ENCODE data around the gene ELP4.

DNA sequence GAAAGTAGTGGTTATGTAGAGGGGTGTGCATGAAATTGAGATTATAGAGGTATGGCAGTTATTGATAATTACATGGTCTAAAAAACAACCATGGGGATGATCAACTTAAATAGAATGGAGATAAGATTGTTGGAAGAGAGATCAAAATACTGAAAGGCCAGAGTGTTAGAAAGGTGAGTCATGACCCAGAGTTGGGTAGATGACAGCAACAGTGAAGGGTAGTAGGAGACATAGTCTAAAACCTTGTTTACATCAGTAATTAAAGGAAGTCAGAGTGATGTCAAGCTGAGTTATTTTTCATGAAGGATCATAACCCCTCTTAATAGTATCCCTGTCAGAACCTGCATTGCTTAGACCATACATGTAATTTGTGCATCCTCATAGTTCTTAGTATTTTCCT is 110.9 kb downstream of the ELP4 start:
- TF ChIP-seq, protein P1, sequence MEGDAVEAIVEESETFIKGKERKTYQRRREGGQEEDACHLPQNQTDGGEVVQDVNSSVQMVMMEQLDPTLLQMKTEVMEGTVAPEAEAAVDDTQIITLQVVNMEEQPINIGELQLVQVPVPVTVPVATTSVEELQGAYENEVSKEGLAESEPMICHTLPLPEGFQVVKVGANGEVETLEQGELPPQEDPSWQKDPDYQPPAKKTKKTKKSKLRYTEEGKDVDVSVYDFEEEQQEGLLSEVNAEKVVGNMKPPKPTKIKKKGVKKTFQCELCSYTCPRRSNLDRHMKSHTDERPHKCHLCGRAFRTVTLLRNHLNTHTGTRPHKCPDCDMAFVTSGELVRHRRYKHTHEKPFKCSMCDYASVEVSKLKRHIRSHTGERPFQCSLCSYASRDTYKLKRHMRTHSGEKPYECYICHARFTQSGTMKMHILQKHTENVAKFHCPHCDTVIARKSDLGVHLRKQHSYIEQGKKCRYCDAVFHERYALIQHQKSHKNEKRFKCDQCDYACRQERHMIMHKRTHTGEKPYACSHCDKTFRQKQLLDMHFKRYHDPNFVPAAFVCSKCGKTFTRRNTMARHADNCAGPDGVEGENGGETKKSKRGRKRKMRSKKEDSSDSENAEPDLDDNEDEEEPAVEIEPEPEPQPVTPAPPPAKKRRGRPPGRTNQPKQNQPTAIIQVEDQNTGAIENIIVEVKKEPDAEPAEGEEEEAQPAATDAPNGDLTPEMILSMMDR (IDR thresholded peaks at IDR 0.05 in 4 of 5, conservative IDR thresholded peaks at IDR 0.05 in 1 of 5) = no peak
- TF ChIP-seq POLR2A (IDR thresholded peaks at IDR 0.05) = no peak
